ENCODE results near the gene ERBB2.

The ERBB2 gene

GRCh38 chr17:39767147-39767546 lies 67.3 kb downstream of the ERBB2 start:
- no peak for DNase-seq

- DNase-seq: no peak
Measured at GRCh38 chr17:39769974-39770587, 70.2 kb downstream of the ERBB2 start.

- no peak for DNase-seq
Measured at GRCh38 chr17:39772415-39772814, 72.6 kb downstream of the ERBB2 start.

GRCh38 chr17:39772987-39773934 lies 73.4 kb downstream of the ERBB2 start:
- no peak for DNase-seq

- DNase-seq: no peak
Measured at GRCh38 chr17:39774047-39774446, 74.2 kb downstream of the ERBB2 start.

- no peak for DNase-seq
Measured at GRCh38 chr17:39775031-39775430, 75.2 kb downstream of the ERBB2 start.

GRCh38 chr17:39776252-39776651 lies 76.4 kb downstream of the ERBB2 start:
- no peak for DNase-seq

GRCh38 chr17:39777534-39778365 lies 77.9 kb downstream of the ERBB2 start:
- DNase-seq: no peak
